ENCODE measurements around the gene GOSR1.

DNA sequence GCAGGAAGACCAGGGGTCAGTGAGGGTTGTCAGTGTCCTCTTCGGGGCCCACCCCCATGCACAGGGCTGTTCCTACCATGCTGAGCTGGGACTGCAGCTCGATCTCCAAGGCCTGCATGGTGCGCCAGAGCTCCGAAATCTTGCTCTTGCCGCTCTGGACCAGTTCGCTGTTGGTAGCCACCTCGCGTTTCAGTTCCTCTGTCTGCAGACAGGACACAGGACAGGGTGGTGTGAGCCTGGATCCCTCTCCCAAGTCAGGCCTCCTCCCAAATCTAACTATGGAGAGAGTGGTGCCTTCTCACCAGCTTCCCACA lies 90.9 kb downstream of the GOSR1 start:
- TF ChIP-seq, protein P1, sequence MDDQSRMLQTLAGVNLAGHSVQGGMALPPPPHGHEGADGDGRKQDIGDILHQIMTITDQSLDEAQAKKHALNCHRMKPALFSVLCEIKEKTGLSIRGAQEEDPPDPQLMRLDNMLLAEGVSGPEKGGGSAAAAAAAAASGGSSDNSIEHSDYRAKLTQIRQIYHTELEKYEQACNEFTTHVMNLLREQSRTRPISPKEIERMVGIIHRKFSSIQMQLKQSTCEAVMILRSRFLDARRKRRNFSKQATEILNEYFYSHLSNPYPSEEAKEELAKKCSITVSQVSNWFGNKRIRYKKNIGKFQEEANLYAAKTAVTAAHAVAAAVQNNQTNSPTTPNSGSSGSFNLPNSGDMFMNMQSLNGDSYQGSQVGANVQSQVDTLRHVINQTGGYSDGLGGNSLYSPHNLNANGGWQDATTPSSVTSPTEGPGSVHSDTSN (IDR thresholded peaks at IDR 0.05): no peak
- TF ChIP-seq, protein P2, sequence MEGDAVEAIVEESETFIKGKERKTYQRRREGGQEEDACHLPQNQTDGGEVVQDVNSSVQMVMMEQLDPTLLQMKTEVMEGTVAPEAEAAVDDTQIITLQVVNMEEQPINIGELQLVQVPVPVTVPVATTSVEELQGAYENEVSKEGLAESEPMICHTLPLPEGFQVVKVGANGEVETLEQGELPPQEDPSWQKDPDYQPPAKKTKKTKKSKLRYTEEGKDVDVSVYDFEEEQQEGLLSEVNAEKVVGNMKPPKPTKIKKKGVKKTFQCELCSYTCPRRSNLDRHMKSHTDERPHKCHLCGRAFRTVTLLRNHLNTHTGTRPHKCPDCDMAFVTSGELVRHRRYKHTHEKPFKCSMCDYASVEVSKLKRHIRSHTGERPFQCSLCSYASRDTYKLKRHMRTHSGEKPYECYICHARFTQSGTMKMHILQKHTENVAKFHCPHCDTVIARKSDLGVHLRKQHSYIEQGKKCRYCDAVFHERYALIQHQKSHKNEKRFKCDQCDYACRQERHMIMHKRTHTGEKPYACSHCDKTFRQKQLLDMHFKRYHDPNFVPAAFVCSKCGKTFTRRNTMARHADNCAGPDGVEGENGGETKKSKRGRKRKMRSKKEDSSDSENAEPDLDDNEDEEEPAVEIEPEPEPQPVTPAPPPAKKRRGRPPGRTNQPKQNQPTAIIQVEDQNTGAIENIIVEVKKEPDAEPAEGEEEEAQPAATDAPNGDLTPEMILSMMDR (IDR thresholded peaks at IDR 0.05): no peak
- TF ChIP-seq CHD2 (IDR thresholded peaks at IDR 0.05; ENCODE audit: low read length, partially characterized antibody) (no peak), POLR2A (IDR thresholded peaks at IDR 0.05; ENCODE audit: low read length) (no peak), RAD21 (conservative IDR thresholded peaks at IDR 0.05 in 1 of 2, IDR thresholded peaks at IDR 0.05 in 1 of 2) (no peak), MYC (IDR thresholded peaks at IDR 0.05; ENCODE audit: borderline replicate concordance, low read length) (no peak), BHLHE40 (IDR thresholded peaks at IDR 0.05; ENCODE audit: low read depth, low read length) (no peak), ZSCAN20 (CRISPR knock-in tag; IDR thresholded peaks at IDR 0.05) (no peak), ESRRA (IDR thresholded peaks at IDR 0.05; ENCODE audit: borderline replicate concordance, low read length) (no peak), CEBPB (IDR thresholded peaks at IDR 0.05) (no peak), MAX (IDR thresholded peaks at IDR 0.05) (no peak)
